Stimulated activated CD4-positive, alpha-beta T cell treated with anti-CD3 and anti-CD28 coated beads, Interleukin-4, amount 100 ng/mL, for 4 hours (primary cell): ENCODE measurements around the gene IQSEC1.

Experiments
- DNase-seq, 2 experiments: peaks; one replicate each; pipeline ENCODE4 v3.0.0-alpha.2; 2020

Gene IQSEC1

DNA sequence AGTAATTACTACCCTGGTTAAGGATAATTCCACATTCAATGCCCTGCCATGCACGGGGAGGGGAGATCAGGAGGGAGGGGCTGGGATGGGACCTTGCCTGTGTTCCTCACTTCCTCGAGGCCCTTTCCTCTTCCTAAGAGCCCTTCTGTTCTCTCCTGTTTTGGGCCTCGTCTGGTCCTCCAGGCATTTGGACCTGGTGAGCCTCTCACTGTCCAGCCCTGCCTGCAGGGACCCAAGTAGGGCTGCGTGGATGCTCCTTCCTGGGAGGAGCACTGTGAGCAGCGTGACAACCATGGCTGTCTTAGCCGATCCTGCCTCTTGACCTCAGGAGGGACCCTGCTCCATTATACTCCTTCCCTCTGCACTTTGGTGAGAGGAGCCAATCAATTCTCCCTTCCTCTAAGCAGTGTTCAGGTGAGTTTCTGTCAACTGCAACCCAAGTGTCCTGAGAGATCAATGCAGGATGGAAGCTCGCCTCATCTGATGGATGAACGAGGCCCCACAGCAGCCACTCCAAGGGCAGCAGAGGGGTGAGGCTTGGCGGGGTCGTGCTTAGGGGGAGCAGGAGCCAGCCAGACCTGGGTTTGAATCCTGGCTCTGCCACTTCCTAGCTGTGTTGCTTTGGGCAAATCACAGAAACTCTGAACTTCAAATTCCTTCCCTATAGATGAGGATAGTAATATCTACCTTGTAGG lies 92.5 kb downstream of the IQSEC1 start:
- no peak for DNase-seq

DNA sequence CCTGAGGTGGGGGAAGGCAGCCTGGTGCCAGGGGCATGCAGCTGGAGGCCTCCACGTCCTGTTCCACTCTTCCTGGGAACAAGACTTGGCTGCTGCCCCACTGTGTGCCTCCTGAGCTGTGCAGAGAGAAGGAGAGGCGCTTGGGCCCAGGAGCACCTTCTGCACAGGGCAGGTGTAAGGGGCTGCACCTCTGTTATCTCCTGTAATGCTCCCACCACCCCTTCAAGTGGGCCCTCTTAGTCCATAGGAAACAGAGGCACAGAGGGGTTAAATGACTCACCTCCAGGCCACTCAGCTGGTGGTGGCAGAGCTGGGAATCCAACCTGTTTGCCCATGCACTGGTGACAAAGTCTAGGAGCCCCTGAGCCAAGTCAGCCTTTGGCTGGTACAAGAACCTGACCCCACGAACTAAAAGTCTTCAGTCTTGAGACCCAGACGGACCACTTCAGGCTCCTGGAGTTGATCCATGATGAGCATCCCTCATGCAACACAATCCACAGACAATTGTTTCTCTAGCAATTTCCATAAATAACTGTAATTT lies 93.2 kb downstream of the IQSEC1 start:
- no peak for DNase-seq

DNA sequence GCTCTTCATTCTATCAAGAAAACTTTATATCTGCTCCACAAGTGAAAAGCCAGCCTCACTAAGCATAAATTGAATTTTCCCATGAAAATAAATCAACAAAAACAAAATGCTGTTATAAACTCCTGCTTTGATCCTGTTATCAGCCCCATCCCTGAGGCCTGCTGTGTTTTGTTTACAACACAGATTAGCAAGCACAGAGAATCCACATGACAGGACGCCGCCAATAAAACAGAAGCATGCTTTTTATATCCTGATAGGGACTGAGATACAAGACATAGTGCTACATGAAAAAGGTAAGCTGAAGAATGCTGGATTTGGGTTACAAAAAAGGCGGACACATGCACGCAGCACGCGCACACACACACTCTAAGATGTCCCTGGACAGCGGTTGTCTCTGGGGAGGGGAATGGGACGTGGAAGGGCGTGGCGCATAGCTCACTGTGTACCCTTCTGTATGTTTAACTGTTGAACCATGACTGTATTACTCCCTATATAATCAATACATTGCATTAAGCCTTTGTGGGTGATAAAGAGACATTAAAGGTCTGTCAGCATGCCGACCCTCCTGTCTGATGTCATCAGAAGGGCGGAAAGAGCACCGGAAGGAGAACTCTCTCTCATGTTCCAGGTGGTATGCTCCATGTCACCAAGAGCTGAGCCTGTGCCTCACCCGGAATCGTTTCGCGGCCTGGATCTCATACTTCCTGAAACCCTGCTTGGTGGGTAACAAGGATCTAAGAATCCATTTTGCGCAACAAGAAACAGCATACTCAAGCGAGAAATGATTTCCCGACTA lies 93.9 kb downstream of the IQSEC1 start:
- DNase-seq, result no peak

DNA sequence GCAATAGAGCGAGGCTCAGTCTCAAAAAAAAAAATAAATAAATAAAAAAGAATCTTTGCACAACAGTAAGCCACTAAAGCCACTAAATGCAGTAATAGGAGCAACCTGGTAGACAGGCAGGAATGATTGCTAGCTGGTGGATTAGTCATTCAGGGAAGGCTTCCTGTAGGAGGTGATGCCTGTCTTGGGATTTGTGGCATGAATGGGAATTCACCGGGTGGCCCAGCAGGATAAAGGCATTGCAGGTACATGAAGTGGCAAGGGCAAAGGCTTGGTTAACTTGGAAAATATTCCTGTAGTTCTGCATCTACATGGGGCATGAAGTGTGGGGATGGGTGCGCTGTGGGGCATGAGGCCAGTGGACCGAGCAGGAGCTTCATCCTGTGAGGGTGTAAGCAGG lies 94.5 kb downstream of the IQSEC1 start:
- no peak for DNase-seq

DNA sequence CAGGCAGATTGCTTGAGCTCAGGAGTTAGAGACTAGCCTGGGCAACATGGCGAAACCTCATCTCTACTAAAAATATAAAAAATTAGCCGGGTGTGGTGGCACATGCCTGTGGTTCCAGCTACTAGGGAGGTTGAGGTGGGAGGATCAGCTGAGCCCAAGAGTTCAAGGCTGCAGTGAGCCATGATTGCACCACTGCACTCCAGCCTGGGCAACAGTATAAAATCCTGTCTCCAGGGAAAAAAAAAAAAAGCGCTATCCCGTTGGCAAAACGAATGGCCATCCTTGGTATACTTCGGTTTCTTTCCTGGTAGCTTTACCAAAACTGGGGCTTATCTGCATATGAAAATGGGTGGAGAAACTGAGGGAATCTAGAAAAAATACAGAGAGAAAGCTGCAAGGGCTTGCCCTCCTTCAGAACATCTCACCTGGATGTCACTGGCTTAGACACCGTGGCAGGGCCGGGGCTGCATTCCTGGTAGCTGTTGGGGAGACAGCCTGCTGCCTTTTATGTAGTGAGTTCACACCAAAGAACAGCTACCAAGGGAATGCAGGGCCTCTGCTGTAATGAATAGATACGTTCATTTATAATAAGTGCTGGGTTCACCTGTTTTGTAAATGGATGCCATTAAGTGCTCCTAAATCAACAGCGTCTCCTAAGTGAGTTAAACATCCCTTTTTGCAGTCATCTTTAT lies 96.0 kb downstream of the IQSEC1 start:
- DNase-seq, result no peak

DNA sequence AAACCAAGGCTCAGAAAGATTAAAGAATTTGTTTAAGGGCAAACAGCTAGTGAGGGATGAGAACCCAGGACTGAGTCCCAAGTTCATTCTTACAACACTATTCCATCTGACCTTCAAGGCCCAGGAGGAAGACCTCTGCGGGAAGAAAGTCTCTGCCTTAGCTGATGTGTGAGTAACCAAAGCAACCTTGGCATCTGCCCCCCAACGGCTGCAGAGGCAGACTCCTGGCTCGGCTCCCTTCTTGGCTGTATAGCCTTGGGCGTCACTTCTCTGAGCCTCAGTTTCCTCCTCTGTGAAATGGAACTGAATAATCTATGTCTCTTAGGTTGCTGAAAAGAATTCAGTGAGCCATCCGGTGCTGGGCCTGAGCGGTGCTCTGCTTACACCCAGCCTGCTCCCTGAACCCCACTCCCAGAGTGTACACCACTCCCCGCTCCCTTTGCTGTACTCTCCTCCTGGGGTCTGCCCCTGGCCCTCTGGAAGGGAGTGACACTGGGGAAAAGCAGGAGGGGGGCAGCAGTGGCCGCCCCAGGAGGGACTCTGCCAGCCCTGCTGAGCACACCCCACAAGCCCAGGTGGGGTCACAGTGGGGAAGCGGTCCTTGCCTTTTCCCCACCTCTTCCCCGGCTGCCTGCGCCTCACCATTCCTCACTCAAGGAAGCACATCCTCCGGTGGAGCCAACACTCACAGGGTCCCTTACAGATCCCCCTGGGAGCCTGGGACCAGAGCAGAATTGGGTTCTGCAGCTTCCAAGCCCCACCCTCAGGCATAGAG lies 97.3 kb downstream of the IQSEC1 start:
- DNase-seq, result no peak

DNA sequence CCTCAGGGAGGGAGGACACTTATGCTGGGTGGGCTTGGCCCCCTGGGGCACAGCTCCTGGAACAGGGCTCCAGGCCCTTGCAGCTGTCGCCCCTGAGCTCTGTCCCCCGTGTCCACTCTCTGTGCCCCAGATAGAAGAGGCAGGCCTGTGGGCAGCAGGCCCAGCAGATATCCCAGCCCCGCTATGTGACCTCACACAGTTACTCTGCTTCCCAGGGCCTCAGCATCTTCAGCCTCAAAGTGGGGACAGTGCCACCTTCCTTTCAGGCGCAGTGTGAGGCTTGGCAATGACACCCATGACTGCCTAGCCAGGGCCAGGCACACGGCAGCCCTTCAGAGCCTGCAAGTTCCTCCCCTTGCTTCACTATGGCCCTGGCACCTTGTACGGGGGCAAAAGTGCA lies 98.4 kb downstream of the IQSEC1 start:
- no peak for DNase-seq

DNA sequence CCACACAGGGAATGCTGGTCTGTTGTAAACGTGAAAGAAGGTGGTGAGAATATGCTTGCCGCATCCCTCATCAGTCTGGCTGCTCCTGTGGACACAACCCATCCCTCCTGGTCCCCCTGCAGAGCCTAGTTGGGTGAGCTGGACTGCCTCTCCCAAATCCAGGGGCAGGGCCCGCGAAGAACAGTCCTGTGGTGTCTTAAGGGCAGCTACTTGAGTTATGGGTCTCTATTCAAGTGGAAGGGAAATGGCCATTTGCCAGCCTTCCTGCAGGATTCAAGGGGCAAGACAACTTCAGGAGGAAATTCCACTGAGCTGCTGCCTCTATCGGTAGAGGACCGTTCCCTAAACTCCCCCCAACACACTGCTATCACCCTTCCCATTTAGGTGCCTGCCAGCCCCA lies 98.9 kb downstream of the IQSEC1 start:
- DNase-seq, result no peak

DNA sequence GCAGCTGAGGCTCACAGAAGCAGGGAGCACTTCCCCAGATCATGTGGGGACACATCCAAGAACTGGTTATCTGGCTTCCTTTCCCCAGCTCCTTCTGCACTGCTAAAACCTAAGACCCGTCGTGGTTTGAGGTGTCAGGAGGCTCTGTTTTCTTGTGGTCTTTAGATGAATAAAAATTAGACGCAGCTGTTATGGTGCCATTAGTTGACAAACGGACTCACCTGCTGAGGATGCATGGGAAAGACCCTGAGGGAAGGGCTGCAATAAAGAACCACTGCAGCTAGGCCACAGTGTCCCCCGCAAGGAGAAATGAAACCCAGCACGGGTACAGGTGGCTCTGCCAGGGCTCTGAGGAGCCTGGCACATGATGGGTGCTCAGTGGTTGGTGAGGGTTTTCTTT lies 99.4 kb downstream of the IQSEC1 start:
- no peak for DNase-seq

DNA sequence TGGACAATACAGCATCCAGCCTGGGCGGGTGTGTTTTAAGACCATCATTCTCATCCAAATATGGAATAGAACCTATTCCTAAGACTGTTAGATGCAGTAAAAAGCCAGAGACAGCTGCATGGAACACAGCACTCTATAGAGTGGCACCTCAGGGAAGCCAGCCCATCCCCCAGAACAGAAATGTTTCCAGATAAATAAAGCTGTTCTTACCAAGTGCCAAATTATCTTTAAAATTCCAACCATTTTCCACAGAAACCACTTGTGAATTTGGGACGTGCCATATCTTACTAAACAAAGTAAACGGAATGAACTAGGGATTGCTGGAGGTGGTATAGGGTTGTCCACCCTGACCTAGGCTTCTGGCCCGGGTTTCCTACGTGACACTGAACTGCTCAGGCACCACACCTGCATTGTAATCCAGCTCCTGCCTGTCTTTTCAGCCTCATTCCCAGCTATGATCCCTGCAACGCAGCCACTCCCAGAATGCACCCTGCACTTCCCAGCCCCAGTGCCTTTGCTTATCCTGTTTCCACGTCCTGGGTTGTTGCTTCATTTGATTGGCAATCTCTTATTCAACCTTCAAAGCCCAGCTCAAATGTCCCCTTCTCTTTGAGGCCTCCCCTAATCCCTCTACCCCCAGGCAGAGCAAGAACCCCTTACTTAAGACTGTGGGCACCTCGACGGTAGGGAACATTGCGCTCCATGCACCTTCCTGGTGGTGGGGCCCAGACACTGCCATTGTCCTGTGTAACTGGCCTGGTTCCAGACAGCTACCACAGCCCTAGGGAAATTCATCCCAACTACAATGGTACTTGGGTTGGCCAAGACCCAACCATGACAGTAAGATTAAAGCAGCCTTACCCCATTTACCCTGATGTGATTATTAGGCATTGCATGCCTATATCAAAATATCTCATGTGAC lies 100.2 kb downstream of the IQSEC1 start:
- no peak for DNase-seq

DNA sequence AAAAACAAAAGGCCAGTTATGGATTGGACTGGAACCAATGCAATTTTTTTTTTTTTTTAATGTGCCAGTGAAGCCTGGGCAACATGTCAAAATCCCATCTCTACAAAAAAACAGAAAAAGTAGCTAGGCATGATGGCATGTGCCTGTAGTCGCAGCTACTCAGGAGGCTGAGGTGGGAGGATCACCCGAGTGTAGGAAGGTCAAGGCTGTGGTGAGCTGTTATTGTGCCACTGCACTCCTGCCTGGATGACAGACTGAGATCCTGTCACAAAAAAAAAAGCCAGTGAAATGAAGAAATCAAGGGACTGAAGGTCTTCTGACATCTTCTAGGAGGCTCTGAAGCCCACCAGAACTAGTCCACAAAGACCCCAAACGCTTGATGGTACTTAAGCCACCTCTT lies 101.2 kb downstream of the IQSEC1 start:
- no peak for DNase-seq

DNA sequence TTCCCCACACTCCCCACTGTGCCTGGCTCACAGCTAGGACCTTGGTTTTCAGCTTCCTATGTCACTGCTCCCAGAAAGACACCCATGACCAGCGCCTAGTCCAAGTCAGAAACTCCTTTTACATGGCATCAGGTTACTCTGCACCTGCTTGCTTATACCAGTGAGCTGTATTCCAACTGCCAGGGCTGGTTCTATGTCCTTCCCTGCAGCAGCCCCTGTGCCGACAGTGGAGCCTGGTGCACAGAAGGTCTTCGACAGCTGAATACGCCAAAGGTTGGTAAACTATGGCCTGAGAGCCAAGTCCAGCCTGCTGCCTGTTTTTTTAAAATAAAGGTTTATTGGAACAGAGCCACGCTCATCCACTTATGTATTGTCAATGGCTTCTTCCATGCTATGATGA lies 102.5 kb downstream of the IQSEC1 start:
- no peak for DNase-seq

DNA sequence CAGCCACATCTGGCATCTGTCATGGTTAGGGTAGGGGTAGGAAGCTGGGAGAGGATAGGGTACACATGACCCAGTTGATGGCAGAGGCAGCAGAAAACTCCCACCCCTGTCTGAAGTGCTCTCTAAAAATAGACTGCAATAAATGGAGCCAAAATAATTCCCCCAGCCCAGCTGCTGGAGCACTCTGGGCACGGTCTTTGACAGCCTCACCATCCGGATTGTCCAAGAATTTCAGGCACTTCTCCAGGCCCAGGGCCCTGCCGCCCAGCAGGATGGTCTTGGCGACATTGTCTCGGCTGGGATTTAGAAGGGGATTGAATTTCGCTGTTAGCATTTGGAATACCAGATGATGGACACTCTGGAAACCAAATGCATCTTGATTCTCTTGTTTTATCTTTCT lies 103.7 kb downstream of the IQSEC1 start:
- no peak for DNase-seq

DNA sequence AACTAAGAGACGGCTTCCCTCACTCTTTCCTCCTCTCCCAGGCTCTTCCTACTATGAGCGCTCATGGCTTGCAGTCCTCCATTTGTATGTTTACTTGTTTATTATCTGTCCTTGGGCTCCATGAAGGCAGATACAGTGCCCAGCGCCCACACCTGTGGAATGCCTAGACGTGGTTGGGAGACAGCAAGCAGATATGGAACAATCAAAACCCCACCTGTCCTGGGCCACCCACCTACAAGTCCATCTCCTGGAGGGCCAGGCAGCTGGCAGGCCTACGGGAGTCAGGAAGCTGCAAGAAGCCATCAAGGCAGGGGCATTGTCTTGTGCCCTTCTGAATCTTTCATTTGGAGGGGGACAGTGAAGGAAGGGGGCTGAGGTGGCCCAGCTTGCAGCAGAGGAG lies 104.7 kb downstream of the IQSEC1 start:
- no peak for DNase-seq

DNA sequence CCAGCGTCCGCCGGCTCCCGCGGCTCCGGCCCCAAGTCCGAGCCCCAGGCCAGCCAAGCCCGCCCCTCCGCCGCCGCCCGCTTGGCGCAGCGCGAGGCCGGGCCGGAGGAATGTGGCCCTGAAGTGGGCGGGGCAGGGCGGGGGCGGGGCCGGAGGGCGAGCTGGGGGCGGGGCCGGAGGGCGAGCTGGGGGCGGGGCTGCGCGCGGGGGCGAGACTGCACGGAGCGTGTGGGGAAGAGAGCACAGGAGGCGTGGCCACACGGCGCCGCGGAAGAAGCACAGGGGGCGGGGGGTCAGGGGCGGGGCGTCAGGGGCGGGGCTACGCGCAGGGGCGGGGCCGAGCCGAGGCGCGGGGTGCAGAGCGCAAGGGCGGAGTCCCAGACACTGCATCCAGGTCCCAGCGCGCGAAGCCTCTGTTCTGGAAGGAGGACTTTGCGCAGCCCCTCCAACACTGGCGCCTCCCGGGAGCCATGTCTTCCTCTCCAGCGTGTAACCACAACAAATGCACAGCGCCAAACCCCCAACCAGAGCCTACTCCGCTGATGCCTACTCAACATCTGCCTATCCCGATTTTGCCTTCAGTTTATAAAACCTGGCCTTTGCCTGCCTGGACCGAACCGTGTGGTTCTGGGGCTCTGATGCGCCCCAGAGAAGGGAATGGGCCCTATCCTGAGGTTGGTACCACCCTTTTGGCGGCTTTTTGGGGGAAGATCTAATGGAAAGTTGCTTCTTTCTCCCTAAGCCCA lies 105.5 kb downstream of the IQSEC1 start:
- DNase-seq, result peak; percentile 86 to 93

DNA sequence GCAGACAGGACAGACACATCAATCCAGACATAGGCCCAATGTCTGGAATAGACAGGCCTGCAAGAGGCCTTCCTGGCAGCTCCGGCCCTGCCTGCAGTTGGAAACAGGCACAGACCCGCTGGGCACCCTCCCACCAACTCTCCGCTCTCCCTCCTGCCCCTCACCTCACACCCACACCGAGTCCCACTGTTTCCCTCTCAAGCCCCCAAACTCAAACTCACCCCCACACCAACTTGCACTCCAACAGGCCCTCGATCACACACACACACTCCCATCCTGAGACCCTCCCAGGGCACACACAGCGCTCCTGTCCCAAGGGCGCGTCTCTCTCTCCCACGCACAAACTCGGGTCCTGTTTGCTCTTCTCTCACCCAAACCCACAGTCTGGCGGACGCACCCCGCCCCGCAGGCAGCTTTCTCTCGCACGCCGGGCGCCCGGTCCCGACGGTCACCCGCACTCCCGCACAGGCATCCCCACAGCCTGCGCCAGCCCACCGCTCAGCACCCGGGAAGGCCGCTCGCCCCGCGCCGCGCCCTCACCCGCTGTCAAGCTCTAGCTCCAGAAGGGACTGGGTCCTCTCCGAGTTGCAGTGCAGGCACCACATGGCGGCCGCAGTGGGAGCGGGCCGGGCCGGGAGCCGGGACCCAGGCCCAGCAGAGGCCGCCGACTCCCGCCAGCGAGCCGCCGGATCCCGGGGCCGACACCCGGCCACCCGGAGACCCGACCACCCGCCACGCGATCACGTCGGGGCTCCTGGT lies 106.2 kb downstream of the IQSEC1 start:
- DNase-seq, result peak in 1 of 2 experiments; percentile 20

DNA sequence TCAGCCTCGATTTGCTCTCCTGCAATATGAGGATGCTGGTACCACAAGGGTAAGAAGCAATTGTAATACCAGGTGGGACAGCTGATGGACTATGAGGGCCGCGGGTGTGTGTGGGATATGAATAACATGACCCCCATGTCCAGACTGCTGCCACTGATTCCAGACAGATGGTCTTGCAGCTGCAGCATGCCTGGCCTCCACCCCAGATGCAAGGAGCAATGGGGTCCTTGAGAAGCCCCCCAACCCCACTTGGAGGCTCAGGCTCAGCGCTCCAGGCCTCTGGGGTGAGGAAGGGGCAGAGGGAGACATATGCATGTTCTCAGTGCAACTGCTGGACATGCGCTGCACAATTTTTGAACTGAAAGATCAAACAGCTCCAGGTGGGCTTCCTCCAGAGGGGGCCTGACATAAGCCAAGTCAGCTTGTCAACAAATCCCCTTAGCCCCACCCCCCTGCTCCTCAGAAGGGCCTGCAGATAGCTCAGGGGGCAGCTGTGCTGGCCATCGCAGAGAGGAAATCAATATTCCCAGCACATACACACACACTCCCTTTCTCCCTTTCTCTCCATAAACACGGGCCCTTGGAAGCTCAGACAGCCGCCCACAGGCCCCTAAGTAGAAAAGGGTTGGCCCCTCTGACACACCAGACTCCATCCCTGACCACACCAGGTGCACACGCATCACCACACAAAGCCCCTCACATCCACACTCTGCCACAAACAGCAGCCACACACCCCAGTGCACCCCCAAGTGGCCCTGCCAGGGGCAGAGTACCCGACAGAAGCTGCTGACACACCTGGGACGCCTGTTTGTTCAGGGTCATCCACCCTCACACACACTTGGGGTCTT lies 107.0 kb downstream of the IQSEC1 start:
- DNase-seq, result no peak

DNA sequence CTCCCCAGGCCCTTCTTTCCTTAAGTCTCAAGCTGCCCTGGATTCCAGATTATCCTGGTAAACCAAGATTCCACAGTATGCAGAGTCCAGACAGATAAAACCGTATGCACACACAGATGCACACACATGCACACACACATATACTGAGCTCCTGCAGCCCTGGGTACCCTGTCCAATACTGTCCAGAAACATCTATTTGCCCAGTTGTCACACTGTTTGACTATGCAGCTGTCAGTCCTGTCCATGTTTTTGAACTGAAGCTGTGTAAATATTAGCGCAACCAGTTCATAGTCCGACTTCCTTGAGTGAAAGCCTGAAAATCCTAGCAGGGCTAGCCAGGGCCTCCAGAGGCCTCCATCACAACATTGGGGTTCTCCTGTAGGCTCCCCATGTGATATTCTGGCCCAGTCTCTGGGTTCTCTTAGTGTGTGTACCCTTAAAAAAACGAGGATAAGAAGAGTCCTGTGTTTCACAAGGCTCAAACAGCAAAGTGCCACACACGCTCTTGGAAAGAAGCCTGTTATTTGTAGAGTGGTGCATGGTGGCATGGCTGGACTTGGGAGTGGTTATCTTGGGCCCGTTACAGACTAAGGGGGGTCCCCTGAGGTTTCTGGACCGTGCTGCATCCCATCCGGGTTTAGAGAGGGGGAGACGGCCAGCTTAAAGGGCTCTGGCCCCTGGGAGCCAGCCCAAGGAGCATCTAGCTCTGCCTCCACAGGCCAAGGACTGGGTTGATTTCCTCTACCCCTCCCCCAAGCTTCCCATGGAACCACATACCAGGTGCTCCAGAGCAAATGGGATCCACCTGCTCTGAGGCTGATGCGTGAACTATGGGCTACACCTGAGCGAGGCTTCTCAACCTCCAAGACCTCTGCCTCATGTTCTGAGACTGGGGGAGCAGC lies 108.3 kb downstream of the IQSEC1 start:
- DNase-seq, result no peak
